HG02798 (cell line): ENCODE results near the gene IGHMBP2.

Experiments used
- ATAC-seq: cut with Tn5 transposase; IDR thresholded peaks from one replicate; pipeline ENCODE4 v1.9.1; 2021; ENCODE audit warnings: mild to moderate bottlenecking; ENCODE audit not compliant: unreplicated experiment, poor library complexity

Gene IGHMBP2

GRCh38 chr11:68978626-68978930 is 74.9 kb downstream of the IGHMBP2 start:
- no peak for ATAC-seq

- ATAC-seq: no peak
Observed at GRCh38 chr11:68978931-68979594, 75.4 kb downstream of the IGHMBP2 start.

- ATAC-seq: no peak
Observed at GRCh38 chr11:68979931-68980775, 76.5 kb downstream of the IGHMBP2 start.

- no peak for ATAC-seq
Observed at GRCh38 chr11:68980776-68981065, 77.0 kb downstream of the IGHMBP2 start, which contains the start of gene MRGPRD. Gene MRGPRD (minus strand): TSS chr11:68980986. CDS start chr11:68980986, 0 bp downstream.

GRCh38 chr11:68982134-68982533 is 78.4 kb downstream of the IGHMBP2 start:
- ATAC-seq: no peak

- no peak for ATAC-seq
Observed at GRCh38 chr11:68983801-68984200, 80.1 kb downstream of the IGHMBP2 start.

- ATAC-seq: no peak
Observed at GRCh38 chr11:68987211-68987610, 83.5 kb downstream of the IGHMBP2 start.

GRCh38 chr11:68988491-68988890 is 84.8 kb downstream of the IGHMBP2 start:
- no peak for ATAC-seq
